ENCODE results near the gene C1QL3.

C1QL3 gene

GRCh38 chr10:16493884-16494536 lies 27.7 kb downstream of the C1QL3 start:
- H3K4me3 ChIP-seq (ENCODE audit: low read depth in 1 of 2, low read length in 2 of 2): no peak overlapping the region
- DNase-seq (no peak), ATAC-seq (ENCODE audit: insufficient read depth, low read depth) (no peak)
- H3K4me1 ChIP-seq (ENCODE audit: insufficient read depth, low read length): no peaks in the 10 kb centered on the region
- no peak overlapping the region for H3K27ac ChIP-seq (ENCODE audit: low read length)
- no peaks in the 10 kb centered on the region for H3K9me3 ChIP-seq (ENCODE audit: insufficient read depth, low read length, severe bottlenecking)
- no peak overlapping the region for H2AFZ ChIP-seq (ENCODE audit: low read depth, low read length)
- no peaks in the 10 kb centered on the region for H3K27me3 ChIP-seq (ENCODE audit: insufficient read depth, low read length, poor library complexity)
- no peaks in the 10 kb centered on the region for H4K20me1 ChIP-seq (ENCODE audit: insufficient read depth, low read length)
- no peak overlapping the region for H3K4me2 ChIP-seq (ENCODE audit: insufficient read depth, low read length)
- peaks cover 36% of the 10 kb centered on the region for H3K36me3 ChIP-seq (ENCODE audit: insufficient read depth, low read length)
- no peaks in the 10 kb centered on the region for H3K79me2 ChIP-seq (ENCODE audit: insufficient read depth, low read length)
- no peak overlapping the region for H3K9ac ChIP-seq (ENCODE audit: low read depth, low read length)
- TF ChIP-seq CTCF (IDR thresholded peaks at IDR 0.05; ENCODE audit: borderline replicate concordance, extremely low read depth, low read length, poor library complexity, severe bottlenecking): no peak
- no peak for TF ChIP-seq EZH2 (IDR thresholded peaks at IDR 0.05; ENCODE audit: borderline replicate concordance, low read depth, low read length, severe bottlenecking)

- peaks cover 47% of the 10 kb centered on the region for H3K36me3 ChIP-seq (ENCODE audit: insufficient read depth, low read length)
- no peak overlapping the region for H3K4me2 ChIP-seq (ENCODE audit: insufficient read depth, low read length)
- H3K4me1 ChIP-seq (ENCODE audit: insufficient read depth, low read length): no peaks in the 10 kb centered on the region
- no peak overlapping the region for H3K9ac ChIP-seq (ENCODE audit: low read depth, low read length)
- H4K20me1 ChIP-seq (ENCODE audit: insufficient read depth, low read length): no peaks in the 10 kb centered on the region
- no peak for ATAC-seq (ENCODE audit: insufficient read depth, low read depth)
- H3K79me2 ChIP-seq (ENCODE audit: insufficient read depth, low read length): no peaks in the 10 kb centered on the region
- no peak for DNase-seq
- no peak overlapping the region for H3K27ac ChIP-seq (ENCODE audit: low read length)
- no peaks in the 10 kb centered on the region for H3K9me3 ChIP-seq (ENCODE audit: insufficient read depth, low read length, severe bottlenecking)
- no peak overlapping the region for H3K4me3 ChIP-seq (ENCODE audit: low read depth in 1 of 2, low read length in 2 of 2)
- no peak overlapping the region for H2AFZ ChIP-seq (ENCODE audit: low read depth, low read length)
- TF ChIP-seq EZH2 (IDR thresholded peaks at IDR 0.05; ENCODE audit: borderline replicate concordance, low read depth, low read length, severe bottlenecking): no peak
- TF ChIP-seq CTCF (IDR thresholded peaks at IDR 0.05; ENCODE audit: borderline replicate concordance, extremely low read depth, low read length, poor library complexity, severe bottlenecking): no peak
- H3K27me3 ChIP-seq (ENCODE audit: insufficient read depth, low read length, poor library complexity): no peaks in the 10 kb centered on the region
These were observed 29.7 kb downstream of the C1QL3 start for GRCh38 chr10:16491933-16492332.

GRCh38 chr10:16490511-16490910 lies 31.2 kb downstream of the C1QL3 start:
- Histone ChIP-seq H3K36me3 (ENCODE audit: insufficient read depth, low read length) (peaks cover 54% of the 10 kb centered on the region), H3K4me3 (ENCODE audit: low read depth in 1 of 2, low read length in 2 of 2) (no peak overlapping the region)
- TF ChIP-seq EZH2 (IDR thresholded peaks at IDR 0.05; ENCODE audit: borderline replicate concordance, low read depth, low read length, severe bottlenecking): no peak
- TF ChIP-seq CTCF (IDR thresholded peaks at IDR 0.05; ENCODE audit: borderline replicate concordance, extremely low read depth, low read length, poor library complexity, severe bottlenecking): no peak

More at GRCh38 chr10:16490511-16490910, 31.2 kb downstream of the C1QL3 start:
- Histone ChIP-seq H3K27ac (ENCODE audit: low read length) (no peak overlapping the region), H2AFZ (ENCODE audit: low read depth, low read length) (no peak overlapping the region), H3K4me2 (ENCODE audit: insufficient read depth, low read length) (no peak overlapping the region), H4K20me1 (ENCODE audit: insufficient read depth, low read length) (no peaks in the 10 kb centered on the region), H3K9me3 (ENCODE audit: insufficient read depth, low read length, severe bottlenecking) (no peaks in the 10 kb centered on the region), H3K79me2 (ENCODE audit: insufficient read depth, low read length) (no peaks in the 10 kb centered on the region), H3K4me1 (ENCODE audit: insufficient read depth, low read length) (no peaks in the 10 kb centered on the region), H3K9ac (ENCODE audit: low read depth, low read length) (no peak overlapping the region), H3K27me3 (ENCODE audit: insufficient read depth, low read length, poor library complexity) (no peaks in the 10 kb centered on the region)
- DNase-seq: no peak
- no peak for ATAC-seq (ENCODE audit: insufficient read depth, low read depth)
